Motor neuron (in vitro differentiated cells): ENCODE data around the gene CACNB4. TPM values are rescaled to one million over a fixed set of nuclear protein-coding genes. Genes with fewer than 3 reads are reported as not detected.
A peak's percentile ranks its signal among the peaks of the same experiment; 100 is the strongest.
"Not testable (repeated sequence)": the region's sequence is repeated elsewhere in the genome, so short reads cannot be mapped to it uniquely, and the experiment has no call there.

Experiments
- ATAC-seq, 8 experiments: fragments of 200-7000 bp; cut with Tn5 transposase; replicated peaks in 6 of 8; 2 replicates each; pipeline ENCODE4 v1.8.0; 2021; ENCODE audit warnings: mild to moderate bottlenecking in 8 of 8, moderate library complexity in 8 of 8
- H3K27ac ChIP-seq, 2 donors: fragments of 250-450 bp; sonication (Bioruptor Pico); 2 replicates each; pipeline ENCODE4 v1.9.0; 2021; ENCODE audit warnings: antibody characterized with exemption in 2 of 2, mild to moderate bottlenecking in 2 of 2, moderate library complexity in 1 of 2
- H3K4me1 ChIP-seq, 2 donors: fragments of 250-450 bp; sonication (Bioruptor Pico); replicated peaks in 1 of 2; 2 replicates each; pipeline ENCODE4 v1.6.1; 2021; ENCODE audit warnings: antibody characterized with exemption in 2 of 2, mild to moderate bottlenecking in 2 of 2, moderate library complexity in 1 of 2
- H3K4me3 ChIP-seq, 5 donors: fragments of 250-450 bp; sonication (Bioruptor Pico); 2 replicates each; pipeline ENCODE4 v1.9.0; 2021; ENCODE audit warnings: antibody characterized with exemption in 5 of 5, mild to moderate bottlenecking in 5 of 5, moderate library complexity in 4 of 5
- WGBS, 10 experiments: fragments of 450-650 bp; shearing (Covaris generic); methylation state at CpG; one replicate each; pipeline ENCODE4 v1.0.0; 2022; 5-methylcytosine and 5-hydroxymethylcytosine counted together
- in situ Hi-C, 9 experiments: fragments of 400-800 bp; cut with MboI; loops; one replicate each; pipeline ENCODE4 v1.15.0; 2021; ENCODE audit warnings: low sequenced_read_pairs in 9 of 9, low pct_unique_long_range_greater_than_20kb in 2 of 9; ENCODE audit not compliant: unreplicated experiment in 9 of 9
- total RNA-seq, 8 experiments: library from RNA; unstranded; fragments of 300-600 nt; gene quantifications; 2 replicates each; pipeline versions ENCODE4 v1.2.3 to v1.2.4, GENCODE V29; 2022

Gene CACNB4
- total RNA-seq, 8 experiments from 2014 or later, result 6.7 to 116 (median 19.0) TPM

GRCh38 chr2:151809073-151809383 is 289.8 kb downstream of the CACNB4 start:
- no peak overlapping the region for H3K27ac ChIP-seq
- H3K4me1 ChIP-seq, result no peaks in the 10 kb centered on the region
- no peak for ATAC-seq
- 40 to 100% (median 100%) methylated on average over 1 of the region's 1 CpG; no CpG with 5 or more reads in 2 of the 10 experiments for WGBS, 10 experiments
- in situ Hi-C loops, result loop anchor here in 2 of 9 experiments (25.0 kb wide), 1 partner anchor 203 kb away; no protein-coding TSS in a partner anchor
- H3K4me3 ChIP-seq, result no peak overlapping the region

GRCh38 chr2:151808258-151809072 is 290.4 kb downstream of the CACNB4 start:
- ATAC-seq, result no peak
- no peak overlapping the region for H3K27ac ChIP-seq
- H3K4me1 ChIP-seq, result no peaks in the 10 kb centered on the region
- H3K4me3 ChIP-seq, result no peak overlapping the region
- 82 to 100% (median 94%) methylated on average over 1 to 5 of the region's 5 CpGs; no CpG with 5 or more reads in 3 of the 10 experiments for WGBS, 10 experiments
- in situ Hi-C loops, result loop anchor here in 2 of 9 experiments (25.0 kb wide), 1 partner anchor 204 kb away; no protein-coding TSS in a partner anchor

GRCh38 chr2:151805961-151806360 is 292.9 kb downstream of the CACNB4 start:
- ATAC-seq, result no peak
- Histone ChIP-seq H3K4me3 (no peak overlapping the region), H3K27ac (no peak overlapping the region), H3K4me1 (no peaks in the 10 kb centered on the region)
- in situ Hi-C loops, result loop anchor here in 2 of 9 experiments (25.0 kb wide), 1 partner anchor 206 kb away; no protein-coding TSS in a partner anchor

- WGBS, 10 experiments, result 63 to 100% (median 100%) methylated on average over 1 of the region's 1 CpG
- no peak for ATAC-seq
- Histone ChIP-seq H3K4me1 (no peaks in the 10 kb centered on the region), H3K27ac (no peak overlapping the region), H3K4me3 (no peak overlapping the region)
- in situ Hi-C loops, result loop anchor here in 2 of 9 experiments (25.0 kb wide), 1 partner anchor 207 kb away; no protein-coding TSS in a partner anchor
These were observed 293.5 kb downstream of the CACNB4 start for GRCh38 chr2:151805343-151805742.

GRCh38 chr2:151803811-151804210 is 295.0 kb downstream of the CACNB4 start:
- Histone ChIP-seq H3K4me3 (no peak overlapping the region), H3K4me1 (no peaks in the 10 kb centered on the region), H3K27ac (no peak overlapping the region)
- ATAC-seq, result no peak
- in situ Hi-C loops, result loop anchor here in 2 of 9 experiments (25.0 kb wide), 1 partner anchor 208 kb away; no protein-coding TSS in a partner anchor

- Histone ChIP-seq H3K4me3 (no peak overlapping the region), H3K27ac (no peak overlapping the region), H3K4me1 (no peaks in the 10 kb centered on the region)
- in situ Hi-C loops, result loop anchor here in 2 of 9 experiments (25.0 kb wide), 1 partner anchor 210 kb away; no protein-coding TSS in a partner anchor
- 71 to 100% (median 92%) methylated on average over 1 to 2 of the region's 2 CpGs; no CpG with 5 or more reads in 2 of the 10 experiments for WGBS, 10 experiments
- no peak for ATAC-seq
These were observed 296.5 kb downstream of the CACNB4 start for GRCh38 chr2:151802315-151802714.

- no peak overlapping the region for H3K4me3 ChIP-seq
- in situ Hi-C loops, result loop anchor here in 2 of 9 experiments (25.0 kb wide), 1 partner anchor 212 kb away; no protein-coding TSS in a partner anchor
- no peak for ATAC-seq
- H3K27ac ChIP-seq, result no peak overlapping the region
- H3K4me1 ChIP-seq, result peaks cover 3 to 4% of the 10 kb centered on the region in 2 donors
- WGBS, 10 experiments, result 76 to 100% (median 95%) methylated on average over 2 to 3 of the region's 3 CpGs; no CpG with 5 or more reads in 4 of the 10 experiments
These were observed 299.0 kb downstream of the CACNB4 start for GRCh38 chr2:151799886-151800292.

GRCh38 chr2:151796774-151797173 is 302.1 kb downstream of the CACNB4 start:
- no peak overlapping the region for H3K27ac ChIP-seq
- peak in 3 of 8 experiments; percentile 22 to 30 (median 24) for ATAC-seq
- no peak overlapping the region for H3K4me3 ChIP-seq
- in situ Hi-C loops, result no loop called here
- WGBS, 10 experiments, result 83 to 100% (median 90%) methylated on average over 1 to 2 of the region's 2 CpGs; no CpG with 5 or more reads in 1 of the 10 experiments
- H3K4me1 ChIP-seq, result peaks cover 3 to 4% of the 10 kb centered on the region in 2 donors

- in situ Hi-C loops, result no loop called here
- Histone ChIP-seq H3K27ac (no peak overlapping the region), H3K4me1 (peaks cover 3 to 4% of the 10 kb centered on the region in 2 donors), H3K4me3 (no peak overlapping the region)
- WGBS, 10 experiments, result 62 to 90% (median 81%) methylated on average over 3 to 4 of the region's 4 CpGs
- ATAC-seq, result no peak
These were observed 303.1 kb downstream of the CACNB4 start for GRCh38 chr2:151795646-151796240.

- in situ Hi-C loops, ATAC-seq: not testable (repeated sequence)
These were observed 304.4 kb downstream of the CACNB4 start for GRCh38 chr2:151794422-151794821.

GRCh38 chr2:151793123-151793522 is 305.7 kb downstream of the CACNB4 start:
- no peak for ATAC-seq
- Histone ChIP-seq H3K4me1 (peaks cover 3 to 4% of the 10 kb centered on the region in 2 donors), H3K4me3 (no peak overlapping the region), H3K27ac (no peak overlapping the region)
- in situ Hi-C loops, result no loop called here
- WGBS, 10 experiments, result 83 to 100% (median 94%) methylated on average over 1 to 3 of the region's 3 CpGs; no CpG with 5 or more reads in 1 of the 10 experiments

More at GRCh38 chr2:151794422-151794821, 304.4 kb downstream of the CACNB4 start:
- H3K4me1 ChIP-seq, H3K27ac ChIP-seq, H3K4me3 ChIP-seq: not testable (repeated sequence)
- 83 to 100% (median 100%) methylated on average over 1 to 5 of the region's 6 CpGs; no CpG with 5 or more reads in 1 of the 10 experiments for WGBS, 10 experiments

GRCh38 chr2:151792589-151792988 is 306.3 kb downstream of the CACNB4 start:
- Histone ChIP-seq H3K4me3 (no peak overlapping the region), H3K27ac (no peak overlapping the region), H3K4me1 (peaks cover 3 to 4% of the 10 kb centered on the region in 2 donors)
- ATAC-seq, result no peak
- WGBS, 10 experiments, result 83 to 100% (median 97%) methylated on average over 2 to 4 of the region's 4 CpGs; no CpG with 5 or more reads in 4 of the 10 experiments
- in situ Hi-C loops, result no loop called here

- 93 to 100% (median 100%) methylated on average over 1 to 3 of the region's 3 CpGs for WGBS, 10 experiments
- Histone ChIP-seq H3K4me3 (no peak overlapping the region), H3K4me1 (no peaks in the 10 kb centered on the region), H3K27ac (no peak overlapping the region)
- in situ Hi-C loops, result no loop called here
- no peak for ATAC-seq
These were observed 307.3 kb downstream of the CACNB4 start for GRCh38 chr2:151791545-151791944.
